Measurements from ENCODE around the gene NUAK1.

The NUAK1 gene

DNA sequence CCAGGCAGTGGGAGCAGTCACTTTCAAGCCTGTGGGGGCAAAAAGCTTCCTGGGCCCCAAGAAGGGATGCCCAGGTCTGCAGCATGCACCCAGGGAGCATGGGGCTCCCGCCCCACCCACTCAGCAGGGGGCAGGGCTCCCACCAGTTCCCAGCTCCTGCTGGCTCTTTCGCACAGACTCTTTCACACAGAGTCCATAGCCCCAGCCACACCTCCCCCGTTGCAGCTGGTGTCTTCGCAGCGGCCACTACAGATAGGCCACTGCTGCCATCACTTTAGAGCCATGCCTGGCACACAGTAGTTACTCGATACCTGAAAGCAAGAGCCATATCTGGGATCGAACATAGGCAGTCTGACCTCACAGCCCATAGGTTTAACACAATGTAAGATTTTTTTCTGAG is 98.2 kb downstream of the NUAK1 start:
- no peak for DNase-seq (ENCODE audit: insufficient read length, low spot score)
- no peak for FAIRE-seq

DNA sequence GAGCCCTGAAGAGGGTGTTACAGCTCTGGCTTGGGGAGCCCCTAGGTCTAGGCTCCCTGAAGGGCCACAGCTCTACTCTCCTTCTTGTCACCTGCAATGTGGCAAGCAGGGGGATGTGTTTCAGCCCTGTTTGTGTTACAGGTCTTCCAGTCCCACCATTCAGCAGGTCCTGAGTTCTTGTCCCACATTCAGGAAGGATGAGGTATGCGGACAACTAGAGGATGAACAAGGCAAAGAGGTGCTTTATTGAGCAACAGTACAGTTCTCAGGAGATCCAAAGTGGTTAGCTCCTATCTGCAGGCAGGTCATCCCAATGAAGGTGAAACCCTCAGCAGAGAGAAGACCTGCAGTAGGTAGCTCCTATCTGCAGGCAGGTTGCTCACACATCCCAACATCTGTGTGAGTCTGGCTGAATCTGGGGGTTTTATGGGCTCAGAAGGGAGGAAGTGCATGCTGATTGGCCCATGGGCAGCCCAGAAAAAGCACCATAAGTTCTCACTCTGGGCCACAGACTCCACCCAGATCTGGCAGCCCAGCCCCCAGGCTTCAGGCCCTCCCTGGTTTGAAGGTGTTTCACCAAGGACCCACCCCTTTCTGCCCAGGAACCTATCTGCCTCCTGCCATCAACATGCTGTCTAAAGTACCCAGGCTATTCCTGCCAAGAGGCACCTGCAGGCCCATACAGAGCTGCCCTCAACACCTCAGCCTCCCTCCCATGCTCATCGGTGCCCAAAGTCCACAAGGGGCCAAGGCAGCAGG is 98.9 kb downstream of the NUAK1 start:
- DNase-seq (ENCODE audit: insufficient read length, low spot score) (no peak), FAIRE-seq (no peak)

DNA sequence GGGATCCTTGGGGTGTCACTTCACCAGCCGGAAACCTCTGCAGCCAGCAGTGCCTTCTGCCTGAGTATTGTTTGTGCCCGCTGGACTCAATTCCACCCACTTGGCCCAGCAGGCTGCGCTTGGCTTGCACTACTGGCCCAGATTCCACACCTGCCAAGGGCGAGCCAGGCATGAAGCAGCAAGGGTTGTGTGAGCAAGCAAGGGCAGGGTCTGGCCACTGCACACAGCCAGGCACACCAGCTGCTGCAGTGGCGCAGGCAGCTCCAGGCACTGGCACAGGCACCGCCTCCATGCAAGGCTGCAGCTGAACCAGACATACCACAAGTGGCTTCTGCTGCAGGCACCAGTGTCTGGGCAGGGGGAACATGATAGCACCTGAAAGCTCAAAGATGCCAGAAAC is 99.5 kb downstream of the NUAK1 start:
- DNase-seq (ENCODE audit: insufficient read length, low spot score) (no peak), FAIRE-seq (no peak)

DNA sequence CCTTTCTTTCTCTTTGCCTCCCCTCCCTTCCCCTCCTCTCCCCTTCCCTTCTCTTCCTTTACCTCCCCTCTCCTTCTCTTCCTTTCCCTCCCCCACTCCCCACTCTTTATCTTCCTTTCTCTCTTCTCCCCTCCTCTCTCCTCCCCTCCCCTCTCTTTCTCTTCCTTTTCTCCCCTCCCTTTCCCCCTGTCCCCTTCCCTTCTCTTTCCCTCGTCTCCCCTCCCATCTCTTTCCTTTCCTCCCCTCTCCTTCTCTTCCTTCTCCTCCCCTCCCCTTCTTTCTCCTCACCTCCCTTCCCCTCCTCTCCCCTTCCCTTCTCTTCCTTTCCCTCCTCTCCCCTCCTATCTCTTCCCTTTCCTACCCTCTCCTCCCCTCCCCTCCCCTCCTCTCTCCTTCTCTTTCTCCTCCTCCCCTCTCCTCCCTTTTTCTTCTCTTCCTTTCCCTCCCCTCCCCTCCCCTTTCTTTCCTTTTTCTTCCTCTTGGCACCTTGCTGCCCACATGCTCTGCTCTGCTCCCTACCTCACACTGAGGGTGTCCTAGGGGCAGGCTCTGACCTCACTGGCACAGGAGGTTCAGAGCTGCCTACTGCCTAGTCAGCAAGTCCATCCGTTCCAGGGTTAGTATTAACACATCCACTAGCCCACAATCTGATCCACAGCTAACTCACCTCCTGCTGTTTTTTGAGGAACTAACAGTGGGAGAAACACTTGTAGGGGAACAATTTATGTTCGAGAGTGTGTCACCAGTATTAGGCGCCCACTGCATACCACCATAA is 101.0 kb downstream of the NUAK1 start:
- no peak for DNase-seq (ENCODE audit: insufficient read length, low spot score)
- FAIRE-seq: no peak

DNA sequence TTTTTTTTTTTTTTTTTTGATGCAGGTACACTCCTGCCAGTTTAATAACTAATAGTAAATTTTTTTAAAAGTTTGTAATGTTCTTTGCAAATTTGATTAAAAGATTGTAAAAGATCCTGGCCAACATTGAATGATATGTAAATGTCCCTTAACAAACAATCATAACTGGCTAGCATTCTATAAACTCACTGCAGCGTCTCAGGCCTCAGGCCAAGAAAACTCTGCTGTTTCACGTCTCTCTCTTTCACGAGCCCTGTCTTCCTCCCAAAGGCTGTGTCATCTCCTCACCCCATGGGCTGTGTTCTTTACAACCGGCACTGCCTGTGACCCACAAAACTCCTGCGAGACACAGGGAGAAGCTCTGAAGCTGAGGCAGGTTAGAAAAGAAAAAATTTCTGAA is 103.3 kb downstream of the NUAK1 start:
- no peak for FAIRE-seq
- no peak for DNase-seq (ENCODE audit: insufficient read length, low spot score)

DNA sequence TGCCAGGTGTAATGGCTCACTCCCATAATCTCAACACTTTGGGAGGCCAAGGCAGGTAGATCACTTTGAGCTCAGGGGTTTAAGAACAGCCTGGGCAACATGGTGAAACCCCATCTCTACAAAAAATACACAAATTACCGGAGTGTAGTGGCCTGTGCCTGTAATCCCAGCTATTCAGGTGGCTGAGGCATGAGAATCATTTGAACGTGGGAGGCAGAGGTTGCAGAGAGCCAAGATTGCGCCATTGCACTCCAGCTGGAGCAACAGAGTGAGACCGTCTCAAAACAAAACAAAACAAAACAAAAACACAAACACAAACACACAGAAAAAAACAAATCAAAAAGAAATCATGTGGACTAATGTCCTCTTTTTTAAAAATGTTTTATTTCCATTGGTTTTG is 104.4 kb downstream of the NUAK1 start:
- no peak for DNase-seq (ENCODE audit: insufficient read length, low spot score)
- FAIRE-seq: no peak

DNA sequence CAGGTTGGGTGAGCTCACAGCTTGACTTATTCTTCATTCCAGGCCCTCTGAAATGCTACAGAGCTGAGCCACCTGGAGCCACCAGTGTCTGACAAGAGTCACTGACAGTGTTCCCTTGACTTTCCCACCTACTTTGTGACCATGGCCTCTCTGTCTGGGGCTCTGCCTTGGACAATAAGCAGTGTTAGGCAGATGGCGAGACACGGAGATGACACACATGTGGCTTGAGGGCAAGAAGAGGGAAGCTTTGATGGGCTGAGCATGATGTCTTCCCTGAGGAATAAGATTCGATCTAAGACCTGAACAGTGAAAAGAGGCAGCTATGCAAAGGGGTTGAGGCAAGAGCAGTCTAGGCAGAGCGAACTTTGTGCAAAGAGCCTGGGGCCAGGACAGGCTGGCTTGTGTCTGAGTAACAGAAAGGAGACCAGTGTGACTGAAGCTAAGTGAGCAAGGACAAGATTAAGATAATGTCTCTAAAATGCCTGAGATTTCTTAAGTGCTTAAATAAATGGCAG is 105.5 kb downstream of the NUAK1 start:
- no peak for DNase-seq (ENCODE audit: insufficient read length, low spot score)
- FAIRE-seq: no peak

DNA sequence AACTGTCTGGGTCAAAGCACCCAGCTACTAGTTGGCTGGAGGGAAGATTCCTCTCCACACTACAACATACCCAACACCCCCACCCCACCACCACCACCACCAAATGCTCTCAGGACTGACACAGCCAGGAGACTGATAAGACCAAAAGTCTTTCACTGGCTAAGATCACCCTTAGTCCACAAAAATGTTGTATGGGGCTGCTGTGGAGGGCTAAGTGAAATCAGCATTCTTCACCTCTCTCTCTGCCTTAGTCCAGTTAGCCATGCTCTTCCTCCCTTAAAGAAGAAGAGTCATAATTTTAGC is 106.2 kb downstream of the NUAK1 start:
- DNase-seq (ENCODE audit: insufficient read length, low spot score): no peak

DNA sequence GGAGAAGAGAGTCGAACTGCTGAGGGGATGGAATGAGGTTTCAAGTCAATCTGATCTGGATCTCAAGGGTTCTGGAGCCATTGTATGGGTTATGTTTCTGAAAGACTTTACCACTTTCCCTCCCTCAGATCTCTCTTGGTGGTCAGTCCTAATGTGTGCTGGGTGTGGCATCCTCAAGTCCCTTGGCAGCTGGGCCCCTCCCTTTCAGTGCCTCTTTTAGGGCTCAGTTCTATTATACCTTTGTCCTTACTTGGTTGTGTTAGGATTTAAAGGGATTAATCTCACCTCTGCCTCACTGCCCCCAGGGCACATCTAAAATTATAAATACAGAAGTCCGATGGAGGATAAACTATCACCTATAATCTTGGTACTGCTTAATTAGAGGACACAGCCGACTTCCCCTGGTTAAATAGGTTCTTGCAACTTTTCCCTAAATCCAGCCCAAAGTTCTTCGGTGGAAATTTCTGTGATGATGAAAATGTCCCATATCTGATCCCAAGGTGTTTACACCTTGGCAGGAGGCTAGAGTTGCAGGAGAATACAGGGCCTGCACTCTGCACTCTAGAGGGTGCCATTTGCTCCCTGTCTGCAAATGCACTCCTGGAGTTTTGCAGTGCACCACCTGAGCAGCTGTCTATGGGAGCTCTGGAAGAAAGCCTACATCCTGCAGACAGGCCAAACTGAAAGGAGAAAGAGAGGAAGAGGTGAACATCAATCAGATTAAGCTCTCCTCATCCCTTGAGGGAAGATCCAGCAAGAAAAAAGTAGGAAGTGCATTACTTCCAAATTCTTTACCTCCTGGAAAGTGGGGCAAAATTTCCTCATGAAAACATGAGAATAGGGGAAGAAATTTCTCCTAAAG is 106.8 kb downstream of the NUAK1 start:
- no peak for DNase-seq (ENCODE audit: insufficient read length, low spot score)

More for the DNA sequence above, 106.2 kb downstream of the NUAK1 start:
- no peak for FAIRE-seq

DNA sequence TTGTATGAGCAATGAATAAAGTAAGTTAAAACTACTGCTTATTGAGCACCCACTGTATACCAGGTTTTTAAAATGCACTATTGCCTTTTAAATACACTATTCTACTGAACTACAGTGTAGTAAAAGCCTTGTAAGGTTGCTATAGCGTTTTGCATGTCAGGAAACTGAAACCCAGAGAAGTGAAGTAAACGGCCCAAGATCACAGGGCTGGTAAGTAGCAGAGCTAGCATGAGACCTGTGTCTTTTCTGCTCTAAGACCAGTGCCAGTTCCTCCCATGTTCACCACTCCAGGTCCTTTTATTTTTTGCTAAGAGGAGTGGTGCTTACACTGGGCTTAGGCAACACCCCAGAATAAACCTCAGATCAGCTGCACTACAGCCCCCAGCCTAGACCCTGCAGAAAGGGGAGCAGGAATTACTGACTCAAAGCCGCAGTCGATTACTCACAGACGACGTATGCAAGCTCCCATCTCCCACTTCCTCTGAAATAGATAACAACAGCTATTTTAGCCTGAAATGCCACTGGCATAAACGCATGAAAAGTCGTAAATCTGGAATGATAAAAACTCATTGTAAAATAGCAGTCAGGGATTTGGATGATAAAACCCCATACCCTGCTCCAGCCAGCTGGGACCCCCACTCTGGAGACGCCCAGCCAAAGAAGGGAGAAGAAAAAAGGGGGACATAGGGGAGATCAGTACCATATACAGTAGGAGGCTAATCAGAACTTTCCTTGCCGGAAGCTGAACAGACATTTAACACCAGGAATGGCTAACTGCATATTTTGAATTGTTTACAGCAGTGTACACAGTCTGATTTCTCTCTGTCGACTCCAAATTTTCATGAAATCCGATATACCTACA is 108.3 kb downstream of the NUAK1 start:
- DNase-seq (ENCODE audit: insufficient read length, low spot score) (no peak), FAIRE-seq (no peak)

More for the DNA sequence above, 106.8 kb downstream of the NUAK1 start:
- no peak for FAIRE-seq

DNA sequence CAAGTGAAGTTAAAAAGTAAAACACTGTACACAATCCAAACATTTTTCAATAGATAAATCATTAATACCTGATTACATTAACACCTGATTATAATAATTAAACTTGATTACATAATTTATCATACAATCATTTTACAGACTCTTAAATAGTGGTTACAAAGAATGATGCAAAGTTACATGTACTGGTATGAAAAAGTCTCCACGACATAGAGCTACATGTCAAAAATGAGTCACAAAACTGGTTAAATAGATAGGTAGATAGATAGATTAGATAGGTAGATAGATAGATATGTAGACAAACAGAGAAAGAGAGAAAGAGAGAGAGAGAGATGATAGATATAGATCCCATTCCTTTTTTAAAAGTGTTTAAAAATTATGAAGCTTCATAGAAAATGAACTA is 109.2 kb downstream of the NUAK1 start:
- no peak for FAIRE-seq

DNA sequence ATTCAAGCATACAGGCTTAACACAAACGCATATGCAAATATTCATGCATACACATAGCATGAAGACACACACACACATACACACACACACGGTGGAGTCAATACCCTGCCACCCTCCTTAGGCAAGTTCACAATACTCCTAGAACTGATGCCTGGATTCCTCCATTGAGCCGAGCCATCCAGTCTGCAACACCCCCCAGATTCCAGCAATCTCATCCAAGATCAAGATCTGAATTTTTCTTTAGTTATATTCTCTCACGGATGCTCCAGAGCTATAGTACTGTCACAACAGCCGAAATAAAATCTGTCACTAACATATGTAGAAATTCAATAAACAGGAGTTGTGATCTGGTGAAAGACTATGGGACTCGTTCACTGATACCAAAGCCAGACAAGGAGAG is 110.8 kb downstream of the NUAK1 start:
- DNase-seq (ENCODE audit: insufficient read length, low spot score): no peak

More for the DNA sequence above, 109.2 kb downstream of the NUAK1 start:
- DNase-seq (ENCODE audit: insufficient read length, low spot score): no peak

DNA sequence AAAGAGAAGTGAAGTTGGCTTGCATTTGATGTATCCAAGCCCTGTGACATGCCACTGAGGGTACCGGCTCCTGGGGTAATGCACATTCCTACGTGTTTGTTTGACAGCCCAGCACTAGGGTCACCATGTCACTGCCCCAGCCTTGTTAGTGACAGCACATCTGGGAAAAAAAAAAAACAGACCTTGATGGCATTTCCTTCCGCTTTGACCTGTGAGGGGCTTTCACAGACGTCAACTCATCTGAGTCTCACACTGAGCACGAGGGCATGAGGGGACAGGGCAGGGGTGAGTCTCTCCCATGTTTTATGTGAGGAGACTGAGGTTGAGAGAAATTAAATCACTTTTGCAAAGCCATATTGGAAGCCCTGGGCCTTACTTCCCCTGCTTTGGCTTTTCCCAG is 111.5 kb downstream of the NUAK1 start:
- DNase-seq (ENCODE audit: insufficient read length, low spot score) (no peak), FAIRE-seq (no peak)

More for the DNA sequence above, 110.8 kb downstream of the NUAK1 start:
- no peak for FAIRE-seq

DNA sequence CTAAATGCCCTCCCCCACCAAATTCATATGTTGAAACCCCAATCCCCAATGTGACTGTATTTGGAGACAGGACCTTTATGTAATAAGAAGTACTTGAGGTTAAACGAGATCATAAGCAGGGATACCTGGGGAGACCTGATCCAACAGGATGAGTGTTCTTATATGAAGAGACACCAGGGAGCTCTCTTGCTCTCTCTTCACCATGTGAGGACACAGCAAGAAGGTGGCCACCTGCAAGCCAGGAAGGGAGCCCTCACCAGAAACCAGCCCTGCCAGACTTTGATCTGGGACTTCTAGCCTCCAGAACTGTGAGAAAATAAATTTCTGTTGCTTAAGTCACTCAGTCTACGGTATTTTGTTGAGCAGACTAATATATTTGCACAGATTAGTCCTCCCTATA is 113.6 kb downstream of the NUAK1 start:
- DNase-seq (ENCODE audit: insufficient read length, low spot score) (no peak), FAIRE-seq (no peak)

DNA sequence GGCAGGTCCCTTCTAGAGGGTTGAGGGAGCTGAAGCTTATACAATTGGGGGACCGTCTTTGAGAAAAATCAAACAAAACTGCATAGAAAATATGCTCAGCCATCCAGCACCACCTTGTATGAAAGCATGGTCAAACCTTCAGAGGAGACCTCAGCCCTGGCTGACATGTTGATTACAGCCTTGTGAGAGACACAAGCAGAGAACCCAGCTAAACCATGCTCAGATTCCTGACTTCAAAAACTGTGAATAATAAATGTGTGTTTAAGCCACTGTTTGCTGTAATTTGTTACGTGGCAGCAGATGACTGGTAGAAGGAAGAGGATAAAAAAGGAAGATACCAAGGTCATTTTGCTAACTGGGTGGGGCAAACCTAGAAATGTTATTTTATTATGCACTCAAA is 115.7 kb downstream of the NUAK1 start:
- no peak for FAIRE-seq
- no peak for DNase-seq (ENCODE audit: insufficient read length, low spot score)

DNA sequence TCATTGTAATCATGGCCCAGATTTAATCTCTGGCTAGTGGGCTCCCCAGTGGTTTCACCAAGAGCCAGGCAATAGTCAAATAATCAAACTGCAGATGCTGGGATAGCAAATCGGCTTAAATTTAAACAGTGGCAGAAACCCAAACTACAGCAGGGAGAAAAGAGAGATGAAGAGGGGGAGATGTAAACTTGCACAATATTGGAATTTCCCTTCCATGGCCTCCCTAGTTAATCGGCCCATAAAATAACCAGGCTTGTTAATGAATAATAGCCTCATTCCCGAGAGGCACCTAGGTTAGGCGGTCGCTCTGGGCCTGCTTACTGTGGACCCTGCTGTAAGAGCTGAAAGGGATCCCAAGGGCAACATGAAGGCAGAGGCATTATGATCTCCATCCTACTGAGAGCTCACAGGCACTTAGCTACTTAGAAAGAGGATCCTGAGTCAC is 116.2 kb downstream of the NUAK1 start:
- no peak for FAIRE-seq

DNA sequence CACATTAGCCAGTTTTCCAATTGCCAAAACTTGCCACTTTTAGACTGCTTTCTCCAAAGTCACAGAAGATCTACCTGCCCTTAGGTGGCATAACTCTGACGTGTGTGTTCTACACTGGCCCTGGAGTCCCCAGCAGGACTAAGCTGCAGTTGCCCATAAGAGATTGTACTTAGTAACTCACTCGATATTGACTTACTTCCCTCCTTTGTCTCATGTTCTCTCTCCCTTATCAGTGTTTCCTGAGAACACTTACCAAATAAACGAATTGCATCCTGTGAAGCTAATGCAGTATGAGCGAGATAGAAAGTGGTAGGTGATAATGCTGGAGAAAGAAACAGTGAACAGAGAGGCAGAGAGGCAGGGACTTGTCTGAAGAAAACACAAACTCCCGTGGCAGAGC is 117.2 kb downstream of the NUAK1 start:
- DNase-seq (ENCODE audit: insufficient read length, low spot score): no peak
- no peak for FAIRE-seq

More for the DNA sequence above, 116.2 kb downstream of the NUAK1 start:
- no peak for DNase-seq (ENCODE audit: insufficient read length, low spot score)

DNA sequence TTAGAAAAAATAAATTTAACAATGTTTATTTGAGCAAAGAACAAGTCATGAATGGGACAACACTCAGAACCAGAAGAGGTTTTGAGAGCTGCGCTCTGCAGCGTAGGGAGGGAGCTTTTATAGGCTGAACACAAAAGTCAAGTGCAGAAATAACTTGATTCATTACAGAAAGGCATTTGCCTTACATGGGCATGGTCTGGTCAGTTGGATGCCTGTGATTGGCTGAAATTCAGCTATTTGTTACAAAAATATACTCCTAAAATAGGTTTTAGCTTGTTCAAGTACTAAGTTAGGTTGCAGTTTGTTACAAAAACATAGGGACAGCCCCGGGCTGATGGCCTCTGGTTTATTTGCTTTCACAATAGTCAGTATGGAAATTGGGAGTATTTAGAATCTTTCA is 118.0 kb downstream of the NUAK1 start:
- DNase-seq (ENCODE audit: insufficient read length, low spot score) (no peak), FAIRE-seq (no peak)

DNA sequence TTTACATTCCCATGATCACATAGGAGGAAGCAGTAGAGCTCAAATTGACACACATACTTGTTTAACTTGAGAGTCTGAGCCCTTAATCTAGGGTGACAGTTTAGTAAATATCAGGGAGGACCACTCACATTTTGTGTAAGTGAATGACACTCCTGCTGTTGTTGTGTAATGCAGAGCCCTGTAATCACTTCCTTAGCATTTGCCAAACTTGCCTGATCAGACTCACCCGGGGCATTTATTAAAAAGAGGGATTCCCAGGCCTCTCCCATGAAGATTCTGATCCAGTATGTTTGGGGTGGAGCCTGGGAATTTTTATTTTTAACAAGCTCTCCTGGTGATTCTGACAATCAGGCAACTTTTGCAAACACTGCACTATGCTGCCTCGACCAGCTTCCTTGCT is 119.6 kb downstream of the NUAK1 start:
- FAIRE-seq (no peak), DNase-seq (ENCODE audit: insufficient read length, low spot score) (no peak)

DNA sequence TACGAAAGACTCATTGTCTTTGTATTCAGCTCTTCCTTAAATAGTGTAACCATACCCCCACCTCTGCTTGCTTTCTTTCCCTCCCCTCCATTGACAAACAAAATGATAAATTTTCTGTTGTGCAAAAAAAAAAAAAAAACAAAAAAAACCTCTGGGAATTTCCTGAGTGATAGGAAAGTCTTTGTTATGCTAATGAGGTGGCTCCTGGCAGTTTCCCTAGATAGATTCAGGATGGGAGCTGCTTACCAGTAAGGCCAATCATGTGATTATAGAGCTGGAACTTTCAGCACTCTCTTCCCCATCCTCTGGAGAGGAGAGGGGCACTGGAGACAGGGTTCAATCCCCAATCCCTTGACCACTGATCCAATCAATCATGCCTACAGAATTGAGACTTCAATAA is 120.5 kb downstream of the NUAK1 start:
- FAIRE-seq: no peak
- DNase-seq (ENCODE audit: insufficient read length, low spot score): no peak
